Lower leg skin (tissue), 4 donors: Measurements from ENCODE around the gene C1orf226. TPM values are rescaled to one million over a fixed set of nuclear protein-coding genes. Genes with fewer than 3 reads are reported as not detected.
A peak's percentile ranks its signal among the peaks of the same experiment; 100 is the strongest.

Experiments
- DNase-seq, 2 donors: peaks; one replicate each; pipeline ENCODE4 v3.0.0-alpha.2; 2019; ENCODE audit warnings: low spot score in 2 of 2
- H3K4me3 ChIP-seq: fragments of 200-600 bp; sonication (generic); 2 replicates; pipeline ENCODE4 v1.5.1; 2017; ENCODE audit warnings: mild to moderate bottlenecking, low read depth; ENCODE audit not compliant: poor library complexity, severe bottlenecking
- CTCF ChIP-seq, 3 donors: fragments of 450-650 bp; IDR thresholded peaks; one replicate each; pipeline ENCODE4 v1.5.1; 2016; ENCODE audit warnings: antibody characterized with exemption in 3 of 3, mild to moderate bottlenecking in 3 of 3, moderate library complexity in 2 of 3
- POLR2A ChIP-seq, 2 donors: fragments of 450-650 bp; IDR thresholded peaks; one replicate each; pipeline ENCODE4 v1.6.1; 2016 to 2017; ENCODE audit warnings: antibody characterized with exemption in 2 of 2, mild to moderate bottlenecking in 1 of 2, moderate library complexity in 1 of 2
- WGBS, 2 donors: methylation state at CpG; one replicate each; pipeline ENCODE4 v1.1.5; 2018; 5-methylcytosine and 5-hydroxymethylcytosine counted together
- intact Hi-C: fragments of 100-400 bp; cut with DNase I; formaldehyde crosslinking; loops from one replicate; pipeline ENCODE4 v1.15.0; 2023; ENCODE audit warnings: low total_unique reads
- total RNA-seq, 4 donors: library from RNA; depleted of rRNA; stranded (reverse); fragments of >200 nt; gene quantifications; one replicate each; pipeline ENCODE4 v1.1.0, GENCODE V29; 2016

Gene C1orf226
- total RNA-seq, 4 donors from 2014 or later, result 3.7 to 14.4 (median 9.6) TPM

DNA sequence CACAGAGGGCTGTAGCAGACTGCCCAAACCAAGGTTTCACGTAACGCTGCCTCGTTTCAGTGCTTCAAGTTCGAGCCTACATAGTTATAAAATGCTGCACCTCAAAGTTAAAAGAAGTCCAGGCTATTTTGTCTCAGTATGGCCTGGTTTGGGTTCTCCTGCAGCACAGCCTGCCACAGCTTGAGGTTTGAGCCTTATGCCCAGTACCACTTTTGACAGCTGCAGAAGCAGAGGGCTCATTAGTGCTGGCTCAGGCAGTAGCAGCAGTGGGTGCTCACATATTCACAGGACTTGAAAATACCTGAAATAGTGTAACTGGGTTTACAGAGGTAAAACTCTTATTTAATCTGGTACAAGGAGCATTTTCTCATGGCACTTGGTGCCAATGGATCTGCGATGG, 20.2 kb upstream of the C1orf226 start:
- no peak overlapping the region for H3K4me3 ChIP-seq
- TF ChIP-seq CTCF (IDR thresholded peaks at IDR 0.05), result no peak
- WGBS, 2 donors, result 89 to 91% methylated on average over 5 of the region's 5 CpGs
- intact Hi-C loops, result no loop called here
- DNase-seq, result peak in 1 of 2 donors; percentile 13

GRCh38 chr1:162363823-162364222, 17.7 kb upstream of the C1orf226 start:
- no peak for TF ChIP-seq POLR2A (IDR thresholded peaks at IDR 0.05)
- 82 to 87% methylated on average over 3 of the region's 3 CpGs for WGBS, 2 donors
- DNase-seq, result peak in 1 of 2 donors; percentile 45
- no peak overlapping the region for H3K4me3 ChIP-seq
- intact Hi-C loops, result no loop called here

DNA sequence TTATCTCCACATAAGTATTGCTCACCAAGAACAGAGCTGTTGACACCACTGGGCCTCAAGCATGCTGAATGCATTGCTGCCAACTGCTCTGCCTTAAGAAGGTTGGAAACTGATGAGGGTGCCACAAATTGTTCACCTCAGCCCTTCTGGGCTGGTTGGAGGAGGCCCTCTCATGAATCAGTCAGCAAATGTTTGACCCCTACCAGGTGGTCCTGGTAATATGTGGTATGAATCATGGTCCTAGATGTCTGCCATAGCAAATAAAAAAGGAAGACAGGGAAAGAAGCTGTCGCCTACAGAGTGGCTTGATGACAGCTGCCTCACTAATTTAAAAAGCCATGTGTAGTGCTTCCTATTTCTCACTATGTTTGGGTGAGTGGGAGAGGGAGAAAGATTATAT, 17.0 kb upstream of the C1orf226 start:
- no peak overlapping the region for H3K4me3 ChIP-seq
- intact Hi-C loops, result no loop called here
- TF ChIP-seq CTCF (IDR thresholded peaks at IDR 0.05) (no peak), POLR2A (IDR thresholded peaks at IDR 0.05) (no peak)
- peak in 1 of 2 donors; percentile 64 for DNase-seq
- 93 to 96% methylated on average over 1 of the region's 1 CpG for WGBS, 2 donors

DNA sequence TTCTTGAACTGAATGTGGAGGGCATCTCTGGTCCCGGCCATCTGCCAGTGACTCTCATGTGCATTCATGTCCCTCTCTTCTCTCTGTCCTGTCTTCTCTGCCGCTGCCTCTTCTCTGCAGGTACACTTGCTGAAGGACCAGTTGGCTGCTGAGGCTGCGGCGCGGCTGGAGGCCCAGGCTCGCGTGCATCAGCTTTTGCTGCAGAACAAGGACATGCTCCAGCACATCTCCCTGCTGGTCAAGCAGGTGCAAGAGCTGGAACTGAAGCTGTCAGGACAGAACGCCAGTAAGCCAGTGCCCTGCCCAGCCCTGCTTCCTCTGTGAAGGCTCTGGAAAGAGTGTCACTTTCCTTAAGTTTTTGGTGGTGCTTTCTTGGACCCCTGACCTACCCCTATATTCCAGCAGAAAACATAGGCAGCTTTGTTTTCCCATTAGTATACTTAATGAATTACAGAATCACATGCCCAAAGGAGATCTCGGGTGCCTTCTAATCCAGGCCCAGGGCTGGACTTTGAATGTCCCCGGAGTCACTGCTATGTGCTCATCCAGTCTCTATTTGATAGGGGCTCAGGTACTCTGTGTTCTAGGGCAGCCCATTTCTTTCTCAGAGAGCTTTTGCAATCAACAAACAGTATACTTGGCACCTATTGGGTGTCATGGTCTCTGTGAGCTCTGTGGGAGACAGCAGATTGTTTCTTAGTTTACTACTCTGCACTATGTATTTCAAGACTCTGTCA, 16.1 kb upstream of the C1orf226 start:
- 83 to 86% methylated on average over 10 of the region's 10 CpGs for WGBS, 2 donors
- no peak overlapping the region for H3K4me3 ChIP-seq
- intact Hi-C loops, result no loop called here
- TF ChIP-seq CTCF (IDR thresholded peaks at IDR 0.05), result no peak
- TF ChIP-seq POLR2A (IDR thresholded peaks at IDR 0.05), result no peak
- DNase-seq, result no peak

GRCh38 chr1:162366149-162366548, 15.4 kb upstream of the C1orf226 start:
- DNase-seq, result no peak
- intact Hi-C loops, result no loop called here
- 63% methylated on average over 4 of the region's 4 CpGs for WGBS, 2 donors
- TF ChIP-seq CTCF (IDR thresholded peaks at IDR 0.05), result no peak
- no peak for TF ChIP-seq POLR2A (IDR thresholded peaks at IDR 0.05)
- H3K4me3 ChIP-seq, result no peak overlapping the region

GRCh38 chr1:162366671-162367070, 14.9 kb upstream of the C1orf226 start:
- WGBS, 2 donors, result 74 to 76% methylated on average over 9 of the region's 9 CpGs
- H3K4me3 ChIP-seq, result no peak overlapping the region
- DNase-seq, result no peak
- TF ChIP-seq CTCF (IDR thresholded peaks at IDR 0.05) (no peak), POLR2A (IDR thresholded peaks at IDR 0.05) (no peak)
- intact Hi-C loops, result no loop called here
